ENCODE data around the gene RTN4RL2. TPM values are rescaled to one million over a fixed set of nuclear protein-coding genes. Genes with fewer than 3 reads are reported as not detected.

The RTN4RL2 gene
- total RNA-seq, 4 donors from 2014 or later = 0.12 to 2.3 (median 0.27) TPM; not detected in 1

GRCh38 chr11:57493507-57494503 lies 33.5 kb downstream of the RTN4RL2 start:
- peaks cover 0 to 77% of the 10 kb centered on the region in 2 donors for H3K36me3 ChIP-seq
- 51 to 60% methylated on average over 2 to 6 of the region's 15 CpGs for WGBS, 2 donors (ENCODE audit: low coverage in 1 of 2)
- no peak overlapping the region for H3K27ac ChIP-seq
- peak; percentile 50 for ATAC-seq
- peaks cover 0 to 10% (median under 1%) of the 10 kb centered on the region in 3 donors for H3K4me1 ChIP-seq
- H3K27me3 ChIP-seq = no peaks in the 10 kb centered on the region
- no peak for TF ChIP-seq POLR2A (IDR thresholded peaks at IDR 0.05)
- peak in 3 of 4 experiments; percentile 78 to 94 (median 81) for TF ChIP-seq CTCF (IDR thresholded peaks at IDR 0.05)
- no peaks in the 10 kb centered on the region for H3K9me3 ChIP-seq
- H3K4me3 ChIP-seq = no peak overlapping the region

GRCh38 chr11:57496109-57496820 lies 35.9 kb downstream of the RTN4RL2 start:
- H3K27ac ChIP-seq = no peak overlapping the region
- H3K9me3 ChIP-seq = no peaks in the 10 kb centered on the region
- H3K36me3 ChIP-seq = peaks cover 0 to 63% of the 10 kb centered on the region in 2 donors
- peaks cover 0 to 34% (median 14%) of the 10 kb centered on the region in 3 donors for H3K4me1 ChIP-seq
- no peak overlapping the region for H3K4me3 ChIP-seq
- 70 to 72% methylated on average over 5 of the region's 9 CpGs for WGBS, 2 donors (ENCODE audit: low coverage in 1 of 2)
- ATAC-seq = no peak
- TF ChIP-seq POLR2AphosphoS5 (IDR thresholded peaks at IDR 0.05) (no peak), POLR2A (IDR thresholded peaks at IDR 0.05) (no peak), CTCF (IDR thresholded peaks at IDR 0.05) (no peak), EP300 (IDR thresholded peaks at IDR 0.05) (no peak)
- H3K27me3 ChIP-seq = no peaks in the 10 kb centered on the region

- Histone ChIP-seq H3K27me3 (no peaks in the 10 kb centered on the region), H3K36me3 (peaks cover 0 to 58% of the 10 kb centered on the region in 2 donors), H3K27ac (peak overlapping the region in 1 of 4 donors; percentile 84), H3K4me1 (peaks cover 0 to 42% (median 14%) of the 10 kb centered on the region in 3 donors), H3K9me3 (no peaks in the 10 kb centered on the region), H3K4me3 (no peak overlapping the region)
- TF ChIP-seq POLR2AphosphoS5 (IDR thresholded peaks at IDR 0.05) (no peak), EP300 (IDR thresholded peaks at IDR 0.05) (no peak), CTCF (IDR thresholded peaks at IDR 0.05) (no peak), POLR2A (IDR thresholded peaks at IDR 0.05) (no peak)
- WGBS, 2 donors (ENCODE audit: low coverage in 1 of 2) = 73 to 88% methylated on average over 3 to 14 of the region's 15 CpGs
- ATAC-seq = no peak
Measured at GRCh38 chr11:57497303-57498247, 37.2 kb downstream of the RTN4RL2 start.

GRCh38 chr11:57498540-57498939 lies 38.2 kb downstream of the RTN4RL2 start:
- Histone ChIP-seq H3K27me3 (no peaks in the 10 kb centered on the region), H3K4me1 (peaks cover 0 to 42% (median 14%) of the 10 kb centered on the region in 3 donors), H3K4me3 (no peak overlapping the region), H3K27ac (peak overlapping the region in 3 of 4 donors; percentile 80 to 89 (median 84)), H3K9me3 (no peaks in the 10 kb centered on the region), H3K36me3 (peaks cover 0 to 52% of the 10 kb centered on the region in 2 donors)
- 100% methylated on average over 1 of the region's 6 CpGs; no CpG with 5 or more reads in 1 of the 2 donors for WGBS, 2 donors (ENCODE audit: low coverage in 1 of 2)
- no peak for ATAC-seq
- TF ChIP-seq EP300 (IDR thresholded peaks at IDR 0.05) (no peak), POLR2AphosphoS5 (IDR thresholded peaks at IDR 0.05) (no peak), POLR2A (IDR thresholded peaks at IDR 0.05) (no peak), CTCF (IDR thresholded peaks at IDR 0.05) (no peak)

Data from gastroesophageal sphincter (tissue), 4 donors.